HepG2 (cell line): Measurements from ENCODE around the gene CIAO3. TPM values are rescaled to one million over a fixed set of nuclear protein-coding genes. Genes with fewer than 3 reads are reported as not detected.

Source experiments
- CEBPG ChIP-seq: IDR thresholded peaks from 2 replicates; pipeline ENCODE4 v1.6.1; 2016
- DZIP1 ChIP-seq: sonication (generic); formaldehyde crosslinking; IDR thresholded peaks from 2 replicates; pipeline ENCODE4 v1.5.0; 2020; ENCODE audit warnings: mild to moderate bottlenecking, missing genetic modification reagents
- E2F2 ChIP-seq: sonication (generic); formaldehyde crosslinking; IDR thresholded peaks from 2 replicates; pipeline ENCODE4 v1.4.0; 2020; ENCODE audit warnings: missing genetic modification reagents, borderline replicate concordance
- E2F5 ChIP-seq: sonication (generic); formaldehyde crosslinking; conservative IDR thresholded peaks from 2 replicates; pipeline ENCODE4 v1.4.0; 2020; ENCODE audit warnings: missing genetic modification reagents
- ONECUT2 ChIP-seq: sonication (generic); formaldehyde crosslinking; IDR thresholded peaks from 2 replicates; pipeline ENCODE4 v1.4.0; 2020; ENCODE audit warnings: missing genetic modification reagents
- PBX2 ChIP-seq: IDR thresholded peaks from 2 replicates; pipeline ENCODE4 v1.6.1; 2016; ENCODE audit warnings: control low read depth
- RELA ChIP-seq: sonication (generic); formaldehyde crosslinking; IDR thresholded peaks from 2 replicates; pipeline ENCODE4 v1.4.0; 2020; ENCODE audit warnings: missing genetic modification reagents
- SMC3 ChIP-seq: IDR thresholded peaks from 2 replicates; pipeline ENCODE4 v1.6.1; 2011; ENCODE audit warnings: low read length, improper control_type of control experiment
- TOPORS ChIP-seq: sonication (generic); formaldehyde crosslinking; IDR thresholded peaks from 2 replicates; pipeline ENCODE4 v1.8.0; 2023; ENCODE audit warnings: mild to moderate bottlenecking, missing genetic modification reagents
- TSC22D2 ChIP-seq: sonication (generic); formaldehyde crosslinking; IDR thresholded peaks from 2 replicates; pipeline ENCODE4 v1.5.1; 2020; ENCODE audit warnings: missing genetic modification reagents, mild to moderate bottlenecking, borderline replicate concordance
- USF2 ChIP-seq, 2 experiments: sonication (generic) in 1 of 2; formaldehyde crosslinking in 1 of 2; IDR thresholded peaks; 2 replicates each; pipeline versions ENCODE4 v1.5.1 to v1.6.1; 2011 to 2020; ENCODE audit warnings: borderline replicate concordance in 1 of 2, low read depth in 1 of 2, low read length in 1 of 2, mild to moderate bottlenecking in 1 of 2, missing genetic modification reagents in 1 of 2, moderate library complexity in 1 of 2
- ZEB1 ChIP-seq: IDR thresholded peaks from 2 replicates; pipeline ENCODE4 v1.6.1; 2012; ENCODE audit warnings: mild to moderate bottlenecking, low read depth, inconsistent platforms; ENCODE audit not compliant: insufficient replicate concordance
- ZNF256 ChIP-seq: sonication (generic); formaldehyde crosslinking; conservative IDR thresholded peaks from 2 replicates; pipeline ENCODE4 v1.4.0; 2020; ENCODE audit warnings: missing genetic modification reagents
- ZNF441 ChIP-seq: sonication (generic); formaldehyde crosslinking; IDR thresholded peaks from 2 replicates; pipeline ENCODE4 v1.7.0; 2021; ENCODE audit warnings: missing genetic modification reagents, borderline replicate concordance
- ZNF766 ChIP-seq: sonication (generic); formaldehyde crosslinking; IDR thresholded peaks from 2 replicates; pipeline ENCODE4 v1.5.0; 2020; ENCODE audit warnings: missing genetic modification reagents, borderline replicate concordance
- polyA plus RNA-seq, 8 experiments: library from polyadenylated mRNA; depleted of rRNA in 3 of 8; stranded (reverse) in 7 of 8; unstranded in 1 of 8; fragments of >200 nt; fragmentation: Illumina TruSeq in 4 of 8; extraction: Trizol in 4 of 8; gene quantifications; 2 replicates each; pipeline versions ENCODE4 v1.2.1 to v1.2.3, GENCODE V29; 2011 to 2016; ENCODE audit warnings: low read depth in 4 of 8, missing spikeins in 1 of 8, mixed read lengths in 1 of 8; ENCODE audit not compliant: insufficient read depth in 1 of 8
- total RNA-seq, 5 experiments: library from RNA; depleted of rRNA; stranded (reverse); fragments of >200 nt; fragmentation: Illumina TruSeq; extraction: Trizol; gene quantifications; 2 replicates each; pipeline ENCODE4 v1.2.3, GENCODE V29; 2016; ENCODE audit warnings: low read depth in 1 of 5

CIAO3 gene
- total and polyA plus RNA-seq, 2 of the 13 experiments (the other 11 are each of a cell fraction or from before 2014, with no cell fraction given) = 21.7 to 25.0 TPM

GRCh38 chr16:700684-701584 is 39.9 kb downstream of the CIAO3 start (continued):
- no peak for TF ChIP-seq USF2 (IDR thresholded peaks at IDR 0.05; ENCODE audit: low read depth, low read length)
- no peak for TF ChIP-seq USF2 (CRISPR knock-in tag; IDR thresholded peaks at IDR 0.05; ENCODE audit: borderline replicate concordance)
- no peak for TF ChIP-seq E2F2
- no peak for TF ChIP-seq PBX2 (CRISPR knock-in tag)
- 0 out of 2 replicates have a peak, but pooled peaks have one; percentile 49 for TF ChIP-seq E2F5
- no peak for TF ChIP-seq CEBPG
- no peak for TF ChIP-seq ZEB1
- TF ChIP-seq DZIP1 (CRISPR knock-in tag) = no peak
- TF ChIP-seq ONECUT2 (CRISPR knock-in tag) = no peak
- no peak for TF ChIP-seq ZNF256
- peak; percentile 88 for TF ChIP-seq ZNF441 (CRISPR knock-in tag)
- TF ChIP-seq SMC3 = no peak
- TF ChIP-seq RELA (CRISPR knock-in tag) = no peak
- peak; percentile 73; the same call in 1 of the 2 replicates for TF ChIP-seq ZNF766 (CRISPR knock-in tag)
- 0 out of 2 replicates have a peak, but pooled peaks have one; percentile 64 for TF ChIP-seq TOPORS (CRISPR knock-in tag)
- TF ChIP-seq TSC22D2 (CRISPR knock-in tag) = peak; percentile 92
